GM23338 (cell line): ENCODE measurements around the gene PRTFDC1. TPM values are rescaled to one million over a fixed set of nuclear protein-coding genes. Genes with fewer than 3 reads are reported as not detected.

ENCODE experiments used
- ATAC-seq: fragments of 200-7000 bp; cut with Tn5 transposase; 3 replicates; pipeline ENCODE4 v1.9.1; 2020
- DNase-seq: peaks from one replicate; pipeline ENCODE4 v3.0.0-alpha.2; 2015; ENCODE audit warnings: low spot score
- H2AFZ ChIP-seq: fragments of 200-600 bp; sonication (generic); 2 replicates; pipeline ENCODE4 v1.8.0; 2016; ENCODE audit warnings: antibody characterized with exemption, mild to moderate bottlenecking, moderate library complexity
- H3F3A ChIP-seq: fragments of 200-600 bp; sonication (generic); replicated peaks from 2 replicates; pipeline ENCODE4 v1.8.0; 2017; ENCODE audit warnings: antibody characterized with exemption, mixed run types, low read depth
- H3K27ac ChIP-seq: fragments of 200-600 bp; sonication (generic); 2 replicates; pipeline ENCODE4 v1.6.1; 2016; ENCODE audit warnings: low read depth
- H3K27me3 ChIP-seq: fragments of 200-600 bp; sonication (generic); 2 replicates; pipeline ENCODE4 v1.8.0; 2016; ENCODE audit warnings: mild to moderate bottlenecking, mixed run types, moderate library complexity; ENCODE audit not compliant: insufficient read depth
- H3K36me3 ChIP-seq: fragments of 200-600 bp; sonication (generic); 2 replicates; pipeline ENCODE4 v1.8.0; 2016; ENCODE audit warnings: mild to moderate bottlenecking; ENCODE audit not compliant: insufficient read depth
- H3K4me1 ChIP-seq: fragments of 200-600 bp; sonication (generic); 2 replicates; pipeline ENCODE4 v1.8.0; 2016; ENCODE audit warnings: mild to moderate bottlenecking, moderate library complexity; ENCODE audit not compliant: insufficient read depth
- H3K4me2 ChIP-seq: fragments of 200-600 bp; sonication (generic); 2 replicates; pipeline ENCODE4 v1.7.1; 2017; ENCODE audit warnings: mixed run types
- H3K4me3 ChIP-seq: fragments of 200-600 bp; sonication (generic); 2 replicates; pipeline ENCODE4 v1.6.1; 2016; ENCODE audit warnings: mixed run types
- H3K79me2 ChIP-seq: fragments of 200-600 bp; sonication (generic); replicated peaks from 2 replicates; pipeline ENCODE4 v1.8.0; 2017; ENCODE audit warnings: mild to moderate bottlenecking; ENCODE audit not compliant: insufficient read depth
- H3K9me2 ChIP-seq: fragments of 200-600 bp; sonication (generic); 2 replicates; pipeline ENCODE4 v1.8.0; 2017; ENCODE audit not compliant: insufficient read depth
- H4K20me1 ChIP-seq: fragments of 200-600 bp; sonication (generic); replicated peaks from 2 replicates; pipeline ENCODE4 v1.8.0; 2017; ENCODE audit warnings: mild to moderate bottlenecking; ENCODE audit not compliant: insufficient read depth
- H3K27ac Mint-ChIP-seq: 2 replicates; pipeline ENCODE4 v1.8.0; 2020; ENCODE audit warnings: inconsistent platforms, mild to moderate bottlenecking, moderate library complexity, mixed read lengths
- H3K27me3 Mint-ChIP-seq: 3 replicates; pipeline ENCODE4 v1.8.0; 2022; ENCODE audit warnings: low read depth, mild to moderate bottlenecking, moderate library complexity, mixed read lengths, inconsistent platforms; ENCODE audit not compliant: insufficient read depth, poor library complexity
- H3K36me3 Mint-ChIP-seq: 3 replicates; pipeline ENCODE4 v1.8.0; 2021; ENCODE audit warnings: low read depth, mild to moderate bottlenecking, inconsistent platforms, moderate library complexity, mixed read lengths
- H3K4me1 Mint-ChIP-seq: 3 replicates; pipeline ENCODE4 v1.8.0; 2020; ENCODE audit warnings: mild to moderate bottlenecking, inconsistent platforms, mixed read lengths
- H3K4me3 Mint-ChIP-seq: 3 replicates; pipeline ENCODE4 v1.8.0; 2021; ENCODE audit warnings: moderate library complexity, mild to moderate bottlenecking, inconsistent platforms, mixed read lengths
- H3K9me3 Mint-ChIP-seq: 3 replicates; pipeline ENCODE4 v1.8.0; 2020; ENCODE audit warnings: moderate library complexity, mild to moderate bottlenecking, inconsistent platforms, mixed read lengths
- CREB1 ChIP-seq: fragments of 250-450 bp; sonication (Bioruptor Pico); IDR thresholded peaks from 2 replicates; pipeline ENCODE4 v1.5.0; 2020; ENCODE audit warnings: low read depth, mild to moderate bottlenecking, moderate library complexity
- EZH2 ChIP-seq: fragments of 200-600 bp; sonication (generic); IDR thresholded peaks from one replicate; pipeline ENCODE4 v1.8.0; 2017; ENCODE audit warnings: antibody characterized with exemption, mild to moderate bottlenecking, low read depth; ENCODE audit not compliant: unreplicated experiment
- EZH2phosphoT487 ChIP-seq: fragments of 200-600 bp; sonication (generic); IDR thresholded peaks from one replicate; pipeline ENCODE4 v1.8.1; 2018; ENCODE audit warnings: antibody characterized with exemption; ENCODE audit not compliant: unreplicated experiment
- JUNB ChIP-seq: IDR thresholded peaks from one replicate; pipeline ENCODE4 v1.6.1; 2016; ENCODE audit warnings: antibody characterized with exemption; ENCODE audit not compliant: unreplicated experiment
- NANOG ChIP-seq: IDR thresholded peaks from 2 replicates; pipeline ENCODE4 v1.6.1; 2016; ENCODE audit warnings: antibody characterized with exemption, borderline replicate concordance
- POLR2AphosphoS5 ChIP-seq: IDR thresholded peaks from 2 replicates; pipeline ENCODE4 v1.6.1; 2016; ENCODE audit warnings: antibody characterized with exemption, low read depth
- STAT1 ChIP-seq: IDR thresholded peaks from one replicate; pipeline ENCODE4 v1.6.1; 2016; ENCODE audit warnings: antibody characterized with exemption; ENCODE audit not compliant: unreplicated experiment
- ZNF114 ChIP-seq: fragments of 250-450 bp; sonication (Bioruptor Pico); IDR thresholded peaks from 2 replicates; pipeline ENCODE4 v1.5.0; 2020; ENCODE audit warnings: mild to moderate bottlenecking, moderate library complexity
- ZNF331 ChIP-seq: fragments of 250-450 bp; sonication (Bioruptor Pico); IDR thresholded peaks from 2 replicates; pipeline ENCODE4 v1.5.0; 2020; ENCODE audit warnings: low read depth, mild to moderate bottlenecking, moderate library complexity
- polyA plus RNA-seq: library from polyadenylated mRNA; unstranded; fragments of >200 nt; fragmentation: Nextera tagmentation; extraction: Ambion mirVana; gene quantifications from 2 replicates; pipeline ENCODE4 v1.2.1, GENCODE V29; 2016
- total RNA-seq: library from RNA; depleted of rRNA; stranded (reverse); fragments of >200 nt; shearing (Covaris generic); gene quantifications from 2 replicates; pipeline ENCODE4 v1.2.3, GENCODE V29; 2014
- TF ChIP-seq, protein P1 (sequence below): IDR thresholded peaks from one replicate; pipeline ENCODE4 v1.6.1; 2018; ENCODE audit warnings: antibody characterized with exemption; ENCODE audit not compliant: unreplicated experiment
- TF ChIP-seq, protein P2 (sequence below): fragments of 250-450 bp; sonication (Bioruptor Pico); IDR thresholded peaks from 2 replicates; pipeline ENCODE4 v1.5.0; 2020; ENCODE audit warnings: mild to moderate bottlenecking, moderate library complexity
- TF ChIP-seq, protein P3 (sequence below): IDR thresholded peaks from 2 replicates; pipeline ENCODE4 v1.6.1; 2016; ENCODE audit warnings: antibody characterized with exemption
- TF ChIP-seq, protein P4 (sequence below), 2 experiments: fragments of 200-600 bp in 1 of 2; sonication (generic) in 1 of 2; conservative IDR thresholded peaks; 2 replicates each; pipeline versions ENCODE4 v1.5.1 to v1.6.1; 2016 to 2017; ENCODE audit warnings: antibody characterized with exemption in 2 of 2, low read depth in 2 of 2, mild to moderate bottlenecking in 2 of 2, moderate library complexity in 1 of 2

Gene PRTFDC1
- total and polyA plus RNA-seq, 2 experiments from 2014 or later: 7.9 to 9.1 TPM

DNA sequence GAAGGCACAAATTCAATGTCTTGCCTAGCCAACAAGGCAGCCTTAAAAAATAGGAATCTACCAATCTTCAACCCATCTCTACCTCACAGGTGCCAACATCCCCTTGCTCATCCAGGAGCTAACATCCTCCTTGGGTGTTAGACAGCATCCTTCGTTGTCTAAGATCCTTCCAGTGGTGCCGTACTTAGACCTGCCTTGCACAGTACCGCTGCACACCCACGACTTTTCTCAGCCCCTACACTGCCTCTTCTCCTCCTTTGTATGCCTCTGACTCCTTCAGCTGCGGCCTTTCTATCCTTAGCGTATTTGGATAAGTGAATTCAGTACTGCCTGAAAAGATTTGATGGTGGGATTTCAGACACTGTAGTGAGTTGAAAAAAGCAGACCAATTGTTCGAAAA lies 15.9 kb upstream of the PRTFDC1 start:
- TF ChIP-seq NANOG: no peak
- TF ChIP-seq, protein P1, sequence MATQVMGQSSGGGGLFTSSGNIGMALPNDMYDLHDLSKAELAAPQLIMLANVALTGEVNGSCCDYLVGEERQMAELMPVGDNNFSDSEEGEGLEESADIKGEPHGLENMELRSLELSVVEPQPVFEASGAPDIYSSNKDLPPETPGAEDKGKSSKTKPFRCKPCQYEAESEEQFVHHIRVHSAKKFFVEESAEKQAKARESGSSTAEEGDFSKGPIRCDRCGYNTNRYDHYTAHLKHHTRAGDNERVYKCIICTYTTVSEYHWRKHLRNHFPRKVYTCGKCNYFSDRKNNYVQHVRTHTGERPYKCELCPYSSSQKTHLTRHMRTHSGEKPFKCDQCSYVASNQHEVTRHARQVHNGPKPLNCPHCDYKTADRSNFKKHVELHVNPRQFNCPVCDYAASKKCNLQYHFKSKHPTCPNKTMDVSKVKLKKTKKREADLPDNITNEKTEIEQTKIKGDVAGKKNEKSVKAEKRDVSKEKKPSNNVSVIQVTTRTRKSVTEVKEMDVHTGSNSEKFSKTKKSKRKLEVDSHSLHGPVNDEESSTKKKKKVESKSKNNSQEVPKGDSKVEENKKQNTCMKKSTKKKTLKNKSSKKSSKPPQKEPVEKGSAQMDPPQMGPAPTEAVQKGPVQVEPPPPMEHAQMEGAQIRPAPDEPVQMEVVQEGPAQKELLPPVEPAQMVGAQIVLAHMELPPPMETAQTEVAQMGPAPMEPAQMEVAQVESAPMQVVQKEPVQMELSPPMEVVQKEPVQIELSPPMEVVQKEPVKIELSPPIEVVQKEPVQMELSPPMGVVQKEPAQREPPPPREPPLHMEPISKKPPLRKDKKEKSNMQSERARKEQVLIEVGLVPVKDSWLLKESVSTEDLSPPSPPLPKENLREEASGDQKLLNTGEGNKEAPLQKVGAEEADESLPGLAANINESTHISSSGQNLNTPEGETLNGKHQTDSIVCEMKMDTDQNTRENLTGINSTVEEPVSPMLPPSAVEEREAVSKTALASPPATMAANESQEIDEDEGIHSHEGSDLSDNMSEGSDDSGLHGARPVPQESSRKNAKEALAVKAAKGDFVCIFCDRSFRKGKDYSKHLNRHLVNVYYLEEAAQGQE: no peak
- TF ChIP-seq CREB1: no peak
- TF ChIP-seq, protein P2, sequence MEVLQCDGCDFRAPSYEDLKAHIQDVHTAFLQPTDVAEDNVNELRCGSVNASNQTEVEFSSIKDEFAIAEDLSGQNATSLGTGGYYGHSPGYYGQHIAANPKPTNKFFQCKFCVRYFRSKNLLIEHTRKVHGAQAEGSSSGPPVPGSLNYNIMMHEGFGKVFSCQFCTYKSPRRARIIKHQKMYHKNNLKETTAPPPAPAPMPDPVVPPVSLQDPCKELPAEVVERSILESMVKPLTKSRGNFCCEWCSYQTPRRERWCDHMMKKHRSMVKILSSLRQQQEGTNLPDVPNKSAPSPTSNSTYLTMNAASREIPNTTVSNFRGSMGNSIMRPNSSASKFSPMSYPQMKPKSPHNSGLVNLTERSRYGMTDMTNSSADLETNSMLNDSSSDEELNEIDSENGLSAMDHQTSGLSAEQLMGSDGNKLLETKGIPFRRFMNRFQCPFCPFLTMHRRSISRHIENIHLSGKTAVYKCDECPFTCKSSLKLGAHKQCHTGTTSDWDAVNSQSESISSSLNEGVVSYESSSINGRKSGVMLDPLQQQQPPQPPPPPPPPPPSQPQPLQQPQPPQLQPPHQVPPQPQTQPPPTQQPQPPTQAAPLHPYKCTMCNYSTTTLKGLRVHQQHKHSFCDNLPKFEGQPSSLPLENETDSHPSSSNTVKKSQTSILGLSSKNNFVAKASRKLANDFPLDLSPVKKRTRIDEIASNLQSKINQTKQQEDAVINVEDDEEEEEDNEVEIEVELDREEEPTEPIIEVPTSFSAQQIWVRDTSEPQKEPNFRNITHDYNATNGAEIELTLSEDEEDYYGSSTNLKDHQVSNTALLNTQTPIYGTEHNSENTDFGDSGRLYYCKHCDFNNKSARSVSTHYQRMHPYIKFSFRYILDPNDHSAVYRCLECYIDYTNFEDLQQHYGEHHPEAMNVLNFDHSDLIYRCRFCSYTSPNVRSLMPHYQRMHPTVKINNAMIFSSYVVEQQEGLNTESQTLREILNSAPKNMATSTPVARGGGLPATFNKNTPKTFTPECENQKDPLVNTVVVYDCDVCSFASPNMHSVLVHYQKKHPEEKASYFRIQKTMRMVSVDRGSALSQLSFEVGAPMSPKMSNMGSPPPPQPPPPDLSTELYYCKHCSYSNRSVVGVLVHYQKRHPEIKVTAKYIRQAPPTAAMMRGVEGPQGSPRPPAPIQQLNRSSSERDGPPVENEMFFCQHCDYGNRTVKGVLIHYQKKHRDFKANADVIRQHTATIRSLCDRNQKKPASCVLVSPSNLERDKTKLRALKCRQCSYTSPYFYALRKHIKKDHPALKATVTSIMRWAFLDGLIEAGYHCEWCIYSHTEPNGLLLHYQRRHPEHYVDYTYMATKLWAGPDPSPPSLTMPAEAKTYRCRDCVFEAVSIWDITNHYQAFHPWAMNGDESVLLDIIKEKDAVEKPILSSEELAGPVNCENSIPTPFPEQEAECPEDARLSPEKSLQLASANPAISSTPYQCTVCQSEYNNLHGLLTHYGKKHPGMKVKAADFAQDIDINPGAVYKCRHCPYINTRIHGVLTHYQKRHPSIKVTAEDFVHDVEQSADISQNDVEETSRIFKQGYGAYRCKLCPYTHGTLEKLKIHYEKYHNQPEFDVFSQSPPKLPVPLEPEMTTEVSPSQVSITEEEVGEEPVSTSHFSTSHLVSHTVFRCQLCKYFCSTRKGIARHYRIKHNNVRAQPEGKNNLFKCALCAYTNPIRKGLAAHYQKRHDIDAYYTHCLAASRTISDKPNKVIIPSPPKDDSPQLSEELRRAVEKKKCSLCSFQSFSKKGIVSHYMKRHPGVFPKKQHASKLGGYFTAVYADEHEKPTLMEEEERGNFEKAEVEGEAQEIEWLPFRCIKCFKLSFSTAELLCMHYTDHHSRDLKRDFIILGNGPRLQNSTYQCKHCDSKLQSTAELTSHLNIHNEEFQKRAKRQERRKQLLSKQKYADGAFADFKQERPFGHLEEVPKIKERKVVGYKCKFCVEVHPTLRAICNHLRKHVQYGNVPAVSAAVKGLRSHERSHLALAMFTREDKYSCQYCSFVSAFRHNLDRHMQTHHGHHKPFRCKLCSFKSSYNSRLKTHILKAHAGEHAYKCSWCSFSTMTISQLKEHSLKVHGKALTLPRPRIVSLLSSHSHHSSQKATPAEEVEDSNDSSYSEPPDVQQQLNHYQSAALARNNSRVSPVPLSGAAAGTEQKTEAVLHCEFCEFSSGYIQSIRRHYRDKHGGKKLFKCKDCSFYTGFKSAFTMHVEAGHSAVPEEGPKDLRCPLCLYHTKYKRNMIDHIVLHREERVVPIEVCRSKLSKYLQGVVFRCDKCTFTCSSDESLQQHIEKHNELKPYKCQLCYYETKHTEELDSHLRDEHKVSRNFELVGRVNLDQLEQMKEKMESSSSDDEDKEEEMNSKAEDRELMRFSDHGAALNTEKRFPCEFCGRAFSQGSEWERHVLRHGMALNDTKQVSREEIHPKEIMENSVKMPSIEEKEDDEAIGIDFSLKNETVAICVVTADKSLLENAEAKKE (CRISPR knock-in tag): no peak
- no peak for TF ChIP-seq POLR2AphosphoS5
- no peak for TF ChIP-seq JUNB
- no peak for TF ChIP-seq EZH2phosphoT487
- TF ChIP-seq, protein P3, sequence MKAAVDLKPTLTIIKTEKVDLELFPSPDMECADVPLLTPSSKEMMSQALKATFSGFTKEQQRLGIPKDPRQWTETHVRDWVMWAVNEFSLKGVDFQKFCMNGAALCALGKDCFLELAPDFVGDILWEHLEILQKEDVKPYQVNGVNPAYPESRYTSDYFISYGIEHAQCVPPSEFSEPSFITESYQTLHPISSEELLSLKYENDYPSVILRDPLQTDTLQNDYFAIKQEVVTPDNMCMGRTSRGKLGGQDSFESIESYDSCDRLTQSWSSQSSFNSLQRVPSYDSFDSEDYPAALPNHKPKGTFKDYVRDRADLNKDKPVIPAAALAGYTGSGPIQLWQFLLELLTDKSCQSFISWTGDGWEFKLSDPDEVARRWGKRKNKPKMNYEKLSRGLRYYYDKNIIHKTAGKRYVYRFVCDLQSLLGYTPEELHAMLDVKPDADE: no peak
- TF ChIP-seq, protein P4, sequence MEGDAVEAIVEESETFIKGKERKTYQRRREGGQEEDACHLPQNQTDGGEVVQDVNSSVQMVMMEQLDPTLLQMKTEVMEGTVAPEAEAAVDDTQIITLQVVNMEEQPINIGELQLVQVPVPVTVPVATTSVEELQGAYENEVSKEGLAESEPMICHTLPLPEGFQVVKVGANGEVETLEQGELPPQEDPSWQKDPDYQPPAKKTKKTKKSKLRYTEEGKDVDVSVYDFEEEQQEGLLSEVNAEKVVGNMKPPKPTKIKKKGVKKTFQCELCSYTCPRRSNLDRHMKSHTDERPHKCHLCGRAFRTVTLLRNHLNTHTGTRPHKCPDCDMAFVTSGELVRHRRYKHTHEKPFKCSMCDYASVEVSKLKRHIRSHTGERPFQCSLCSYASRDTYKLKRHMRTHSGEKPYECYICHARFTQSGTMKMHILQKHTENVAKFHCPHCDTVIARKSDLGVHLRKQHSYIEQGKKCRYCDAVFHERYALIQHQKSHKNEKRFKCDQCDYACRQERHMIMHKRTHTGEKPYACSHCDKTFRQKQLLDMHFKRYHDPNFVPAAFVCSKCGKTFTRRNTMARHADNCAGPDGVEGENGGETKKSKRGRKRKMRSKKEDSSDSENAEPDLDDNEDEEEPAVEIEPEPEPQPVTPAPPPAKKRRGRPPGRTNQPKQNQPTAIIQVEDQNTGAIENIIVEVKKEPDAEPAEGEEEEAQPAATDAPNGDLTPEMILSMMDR (conservative IDR thresholded peaks at IDR 0.05; ENCODE audit: low read depth in 2 of 2): no peak
- no peak for TF ChIP-seq STAT1
- no peak for TF ChIP-seq EZH2
- no peak for TF ChIP-seq ZNF331 (CRISPR knock-in tag)
- no peak for TF ChIP-seq ZNF114 (CRISPR knock-in tag)

More for the DNA sequence above, 15.9 kb upstream of the PRTFDC1 start:
- no peak overlapping the region for H2AFZ ChIP-seq
- no peak overlapping the region for H3K4me2 ChIP-seq
- H3F3A ChIP-seq: no peaks in the 10 kb centered on the region
- Mint-ChIP-seq H3K9me3 (no peaks in the 10 kb centered on the region), H3K4me1 (no peaks in the 10 kb centered on the region), H3K36me3 (no peaks in the 10 kb centered on the region), H3K27ac (no peak overlapping the region), H3K27me3 (peaks cover 3% of the 10 kb centered on the region), H3K4me3 (no peak overlapping the region)
- no peaks in the 10 kb centered on the region for H4K20me1 ChIP-seq
- H3K36me3 ChIP-seq: no peaks in the 10 kb centered on the region
- H3K4me3 ChIP-seq: no peak overlapping the region
- no peak for ATAC-seq
- no peak overlapping the region for H3K27ac ChIP-seq
- H3K4me1 ChIP-seq: no peaks in the 10 kb centered on the region
- H3K9me2 ChIP-seq: no peaks in the 10 kb centered on the region
- no peak for DNase-seq
- H3K79me2 ChIP-seq: no peaks in the 10 kb centered on the region
- H3K27me3 ChIP-seq: no peaks in the 10 kb centered on the region
